ENCODE measurements around the gene SNUPN.

- TF ChIP-seq GABPA (IDR thresholded peaks at IDR 0.05; ENCODE audit: low read depth) (no peak), RAD21 (IDR thresholded peaks at IDR 0.05; ENCODE audit: low read length) (no peak), EZH2phosphoT487 (IDR thresholded peaks at IDR 0.05; ENCODE audit: borderline replicate concordance, low read depth) (no peak), CTCF (IDR thresholded peaks at IDR 0.05) (no peak), RCOR1 (IDR thresholded peaks at IDR 0.05; ENCODE audit: low read length) (no peak), SIN3A (IDR thresholded peaks at IDR 0.05; ENCODE audit: borderline replicate concordance, low read depth, low read length) (no peak), YY1 (IDR thresholded peaks at IDR 0.05; ENCODE audit: low read depth) (no peak), NFIC (IDR thresholded peaks at IDR 0.05; ENCODE audit: borderline replicate concordance) (no peak), TCF12 (IDR thresholded peaks at IDR 0.05) (no peak), SMC3 (IDR thresholded peaks at IDR 0.05; ENCODE audit: low read depth, low read length) (no peak), MEF2A (IDR thresholded peaks at IDR 0.05; ENCODE audit: borderline replicate concordance, low read depth) (no peak), POLR2AphosphoS5 (IDR thresholded peaks at IDR 0.05; ENCODE audit: low read depth, low read length) (no peak)
These were observed 27.2 kb downstream of the SNUPN start for GRCh38 chr15:75598361-75598760.

Data from SK-N-SH (cell line).